HepG2 (cell line): Measurements from ENCODE around the gene CCDC196.

Experiments
- ATF2 ChIP-seq: sonication (generic); formaldehyde crosslinking; IDR thresholded peaks from 2 replicates; pipeline ENCODE4 v1.4.0; 2020; ENCODE audit warnings: missing genetic modification reagents
- EZH2 ChIP-seq: conservative IDR thresholded peaks from 2 replicates; pipeline ENCODE4 v1.6.1; 2012; ENCODE audit warnings: mild to moderate bottlenecking, low read depth, low read length, moderate library complexity
- RNF219 ChIP-seq: sonication (generic); formaldehyde crosslinking; IDR thresholded peaks from 2 replicates; pipeline ENCODE4 v1.5.0; 2020; ENCODE audit warnings: mild to moderate bottlenecking, missing genetic modification reagents
- ZNF775 ChIP-seq: sonication (generic); formaldehyde crosslinking; IDR thresholded peaks from 2 replicates; pipeline ENCODE4 v1.4.0; 2020; ENCODE audit warnings: missing genetic modification reagents, mild to moderate bottlenecking, moderate library complexity, borderline replicate concordance
- TF ChIP-seq, protein P1 (sequence below): sonication (generic); formaldehyde crosslinking; IDR thresholded peaks from 2 replicates; pipeline ENCODE4 v1.8.1; 2023; ENCODE audit warnings: missing genetic modification reagents, inconsistent platforms, borderline replicate concordance

DNA sequence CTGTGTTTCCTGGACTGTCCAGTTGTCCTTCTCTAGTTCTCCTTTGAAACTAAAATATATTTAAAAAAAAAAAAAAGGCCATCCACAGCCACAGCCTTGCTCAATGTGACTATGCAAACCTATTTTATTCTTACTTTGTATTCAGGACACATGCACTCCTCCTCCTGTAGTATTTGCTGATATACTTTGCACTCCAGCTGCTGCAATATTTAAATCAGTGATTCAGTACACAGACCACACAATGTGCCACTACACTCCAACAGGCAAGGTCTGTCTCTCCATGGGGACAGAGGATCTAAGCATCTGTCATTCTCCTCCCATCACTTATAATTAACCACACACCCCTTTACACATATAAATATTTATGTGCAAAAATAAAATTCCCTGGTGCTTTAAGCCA is 40.2 kb upstream of the CCDC196 start:
- no peak for TF ChIP-seq RNF219 (CRISPR knock-in tag)
- no peak for TF ChIP-seq ZNF775 (CRISPR knock-in tag)
- TF ChIP-seq EZH2: no peak
- TF ChIP-seq ATF2: no peak
- TF ChIP-seq, protein P1, sequence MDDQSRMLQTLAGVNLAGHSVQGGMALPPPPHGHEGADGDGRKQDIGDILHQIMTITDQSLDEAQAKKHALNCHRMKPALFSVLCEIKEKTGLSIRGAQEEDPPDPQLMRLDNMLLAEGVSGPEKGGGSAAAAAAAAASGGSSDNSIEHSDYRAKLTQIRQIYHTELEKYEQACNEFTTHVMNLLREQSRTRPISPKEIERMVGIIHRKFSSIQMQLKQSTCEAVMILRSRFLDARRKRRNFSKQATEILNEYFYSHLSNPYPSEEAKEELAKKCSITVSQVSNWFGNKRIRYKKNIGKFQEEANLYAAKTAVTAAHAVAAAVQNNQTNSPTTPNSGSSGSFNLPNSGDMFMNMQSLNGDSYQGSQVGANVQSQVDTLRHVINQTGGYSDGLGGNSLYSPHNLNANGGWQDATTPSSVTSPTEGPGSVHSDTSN (CRISPR knock-in tag): no peak
